ENCODE results near the gene FAM81B.

The FAM81B gene

GRCh38 chr5:95454536-95454935 is 63.4 kb downstream of the FAM81B start:
- no peaks in the 10 kb centered on the region for H3K9me3 Mint-ChIP-seq
- H3K27ac Mint-ChIP-seq = no peak overlapping the region
- no peak overlapping the region for H3K4me3 Mint-ChIP-seq
- H3K4me1 Mint-ChIP-seq = no peaks in the 10 kb centered on the region
- DNase-seq = no peak
- H3K36me3 Mint-ChIP-seq (ENCODE audit: low read depth) = peaks cover 3% of the 10 kb centered on the region
- no peaks in the 10 kb centered on the region for H3K27me3 Mint-ChIP-seq (ENCODE audit: low read depth, poor library complexity)
- no peak for TF ChIP-seq CTCF (IDR thresholded peaks at IDR 0.05)

- TF ChIP-seq CTCF (IDR thresholded peaks at IDR 0.05) = no peak
- Mint-ChIP-seq H3K4me3 (no peak overlapping the region), H3K9me3 (no peaks in the 10 kb centered on the region), H3K27ac (no peak overlapping the region), H3K4me1 (no peaks in the 10 kb centered on the region), H3K27me3 (ENCODE audit: low read depth, poor library complexity) (no peaks in the 10 kb centered on the region), H3K36me3 (ENCODE audit: low read depth) (peaks cover 40% of the 10 kb centered on the region)
- no peak for DNase-seq
Measured at GRCh38 chr5:95460665-95461064, 69.5 kb downstream of the FAM81B start.

- H3K27ac Mint-ChIP-seq = no peak overlapping the region
- peaks cover 3% of the 10 kb centered on the region for H3K27me3 Mint-ChIP-seq (ENCODE audit: low read depth, poor library complexity)
- peaks cover 10% of the 10 kb centered on the region for H3K4me1 Mint-ChIP-seq
- H3K36me3 Mint-ChIP-seq (ENCODE audit: low read depth) = peaks cover 75% of the 10 kb centered on the region
- no peaks in the 10 kb centered on the region for H3K9me3 Mint-ChIP-seq
- H3K4me3 Mint-ChIP-seq = no peak overlapping the region
- DNase-seq = no peak
- no peak for TF ChIP-seq CTCF (IDR thresholded peaks at IDR 0.05)
Measured at GRCh38 chr5:95471487-95471886, 80.3 kb downstream of the FAM81B start.

- TF ChIP-seq CTCF (IDR thresholded peaks at IDR 0.05) = no peak
Measured at GRCh38 chr5:95471942-95472341, 80.8 kb downstream of the FAM81B start.

GRCh38 chr5:95484421-95484820 is 93.3 kb downstream of the FAM81B start:
- Mint-ChIP-seq H3K4me1 (no peaks in the 10 kb centered on the region), H3K4me3 (no peak overlapping the region), H3K27ac (peak overlapping the region; percentile 79), H3K27me3 (ENCODE audit: low read depth, poor library complexity) (no peaks in the 10 kb centered on the region), H3K36me3 (ENCODE audit: low read depth) (peaks cover 91% of the 10 kb centered on the region), H3K9me3 (peaks cover 28% of the 10 kb centered on the region)
- TF ChIP-seq CTCF (IDR thresholded peaks at IDR 0.05) = no peak
- DNase-seq = no peak

More at GRCh38 chr5:95471942-95472341, 80.8 kb downstream of the FAM81B start:
- H3K27ac Mint-ChIP-seq = peak overlapping the region; percentile 6
- DNase-seq = no peak
- no peaks in the 10 kb centered on the region for H3K9me3 Mint-ChIP-seq
- peaks cover 10% of the 10 kb centered on the region for H3K4me1 Mint-ChIP-seq
- H3K27me3 Mint-ChIP-seq (ENCODE audit: low read depth, poor library complexity) = peaks cover 3% of the 10 kb centered on the region
- peaks cover 79% of the 10 kb centered on the region for H3K36me3 Mint-ChIP-seq (ENCODE audit: low read depth)
- H3K4me3 Mint-ChIP-seq = no peak overlapping the region

- Mint-ChIP-seq H3K4me3 (no peak overlapping the region), H3K36me3 (ENCODE audit: low read depth) (peaks cover 93% of the 10 kb centered on the region)
- DNase-seq = no peak
Measured at GRCh38 chr5:95486191-95486590, 95.0 kb downstream of the FAM81B start.

More at GRCh38 chr5:95486191-95486590, 95.0 kb downstream of the FAM81B start:
- TF ChIP-seq CTCF (IDR thresholded peaks at IDR 0.05) = no peak
- no peak overlapping the region for H3K27ac Mint-ChIP-seq
- H3K9me3 Mint-ChIP-seq = peaks cover 28% of the 10 kb centered on the region
- H3K27me3 Mint-ChIP-seq (ENCODE audit: low read depth, poor library complexity) = no peaks in the 10 kb centered on the region
- no peaks in the 10 kb centered on the region for H3K4me1 Mint-ChIP-seq

All from nephron progenitor cell (in vitro differentiated cells).